Stimulated activated CD8-positive, alpha-beta memory T cell treated with anti-CD3 and anti-CD28 coated beads, Interleukin-12 subunit alpha, Interleukin-12 subunit beta, amount 100 ng/mL, for 24 hours (primary cell): ENCODE measurements around the gene UQCR11.

ENCODE experiments used
- DNase-seq: peaks from one replicate; pipeline ENCODE4 v3.0.0-alpha.2; 2020; ENCODE audit errors: extremely low read depth

Gene UQCR11

DNA sequence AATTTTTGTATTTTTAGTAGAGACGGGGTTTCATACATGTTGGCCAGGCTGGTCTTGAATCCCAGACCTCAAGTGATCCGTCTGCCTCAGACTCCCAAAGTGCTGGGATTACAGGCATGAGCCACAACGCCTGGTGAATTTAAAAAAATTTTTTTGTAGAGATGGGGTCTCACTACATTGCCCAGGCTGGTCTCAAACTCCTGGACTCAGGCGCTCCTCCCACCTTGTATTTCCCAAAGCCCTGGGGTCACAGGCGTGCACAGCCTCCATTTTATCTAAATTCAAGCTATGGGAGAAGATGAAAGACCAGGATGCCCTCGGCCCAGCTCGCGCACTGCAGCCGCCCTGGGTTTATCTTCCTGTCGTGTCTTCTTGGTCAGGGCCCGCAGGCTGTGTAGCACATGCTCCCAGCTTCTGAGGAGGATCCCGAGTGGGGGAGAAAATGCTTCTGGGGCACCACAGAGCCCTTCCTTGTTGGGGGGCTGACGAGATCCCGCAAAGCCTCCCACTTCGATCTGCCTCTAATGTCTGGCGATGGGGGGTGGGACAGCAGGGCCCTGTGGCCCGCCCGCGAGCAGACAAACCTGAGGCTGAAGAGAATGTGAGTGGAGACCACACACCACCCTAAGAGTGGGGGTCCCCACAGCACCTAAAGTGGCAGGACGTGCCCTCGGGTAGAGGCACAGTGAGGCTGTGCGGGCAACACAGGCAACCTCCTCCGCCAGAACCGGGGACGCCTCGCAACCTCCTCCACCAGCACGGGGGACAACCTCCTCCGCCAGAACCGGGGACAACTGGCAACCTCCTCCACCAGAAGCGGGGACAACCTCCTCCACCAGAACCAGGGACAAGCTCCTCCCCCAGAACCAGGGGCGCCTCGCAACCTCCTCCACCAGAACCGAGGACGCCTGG is 31.3 kb upstream of the UQCR11 start:
- no peak for DNase-seq

- no peak for DNase-seq
These were observed 29.6 kb upstream of the UQCR11 start for GRCh38 chr19:1634938-1635243.

GRCh38 chr19:1634242-1634937 is 29.1 kb upstream of the UQCR11 start:
- no peak for DNase-seq

- no peak for DNase-seq
These were observed 28.1 kb upstream of the UQCR11 start for GRCh38 chr19:1633269-1633826.

DNA sequence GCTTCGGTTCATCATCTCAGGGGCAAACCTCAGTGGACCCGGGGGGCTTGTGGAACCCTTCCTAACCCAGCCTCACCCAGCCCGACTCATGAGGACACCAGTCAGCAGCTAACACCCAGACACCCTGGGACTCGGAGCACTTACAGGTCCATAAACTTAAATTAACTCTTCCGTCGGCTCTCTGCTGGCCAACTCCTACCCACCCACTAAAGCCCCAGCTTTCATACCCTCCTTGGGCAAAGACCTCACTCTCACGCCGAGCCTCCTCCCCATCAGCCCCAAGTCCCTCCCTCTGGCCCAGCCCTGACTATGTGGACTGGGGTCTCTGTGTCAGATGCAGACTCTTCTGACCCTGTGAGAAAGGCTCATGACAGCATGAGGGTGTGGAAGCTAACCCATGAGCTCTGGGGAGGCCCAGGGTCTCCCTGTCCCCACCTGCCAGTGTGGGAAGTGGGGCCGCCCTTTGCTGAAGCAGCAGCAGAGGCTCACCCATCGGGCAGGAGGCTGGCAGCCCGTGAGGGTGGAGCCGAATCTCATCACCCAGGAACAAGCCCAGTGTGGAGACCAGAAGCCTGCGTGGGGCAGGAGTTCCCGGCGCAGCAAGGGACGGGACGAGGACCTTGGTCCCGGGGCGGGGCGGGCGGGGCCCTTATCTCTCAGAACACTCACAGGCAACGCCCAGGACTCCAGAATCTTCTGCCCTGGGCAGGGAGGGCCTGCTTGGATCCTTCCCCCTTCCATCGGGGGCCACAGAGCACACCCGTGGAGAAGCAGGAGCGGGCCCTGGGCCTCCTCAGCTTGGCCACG is 27.4 kb upstream of the UQCR11 start:
- DNase-seq = no peak

GRCh38 chr19:1631557-1632100 is 26.4 kb upstream of the UQCR11 start:
- no peak for DNase-seq

DNA sequence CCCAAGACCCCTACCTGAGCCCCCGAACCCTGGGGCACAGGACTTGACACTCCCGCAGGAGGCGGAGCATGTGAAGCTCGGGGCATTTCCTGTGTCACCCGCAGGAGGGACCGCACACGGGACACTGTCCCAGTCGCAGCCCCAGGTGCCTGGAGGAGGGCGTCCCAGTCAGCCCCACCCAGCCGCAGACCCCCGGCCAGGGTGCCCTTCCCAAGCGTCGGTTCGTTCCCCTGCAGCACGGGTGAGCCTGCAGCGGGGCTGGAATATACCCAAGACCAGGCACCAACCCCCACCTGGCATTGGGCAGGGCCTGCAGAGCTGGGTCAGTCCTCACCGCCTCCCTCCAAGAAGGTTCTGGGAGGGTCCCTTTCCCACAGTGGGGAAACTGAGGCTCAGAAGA is 25.5 kb upstream of the UQCR11 start:
- DNase-seq = no peak

GRCh38 chr19:1630012-1630411 is 24.8 kb upstream of the UQCR11 start:
- no peak for DNase-seq

- DNase-seq = no peak
These were observed 24.1 kb upstream of the UQCR11 start for GRCh38 chr19:1629256-1629808.

GRCh38 chr19:1627194-1627593 is 21.9 kb upstream of the UQCR11 start:
- DNase-seq = no peak

DNA sequence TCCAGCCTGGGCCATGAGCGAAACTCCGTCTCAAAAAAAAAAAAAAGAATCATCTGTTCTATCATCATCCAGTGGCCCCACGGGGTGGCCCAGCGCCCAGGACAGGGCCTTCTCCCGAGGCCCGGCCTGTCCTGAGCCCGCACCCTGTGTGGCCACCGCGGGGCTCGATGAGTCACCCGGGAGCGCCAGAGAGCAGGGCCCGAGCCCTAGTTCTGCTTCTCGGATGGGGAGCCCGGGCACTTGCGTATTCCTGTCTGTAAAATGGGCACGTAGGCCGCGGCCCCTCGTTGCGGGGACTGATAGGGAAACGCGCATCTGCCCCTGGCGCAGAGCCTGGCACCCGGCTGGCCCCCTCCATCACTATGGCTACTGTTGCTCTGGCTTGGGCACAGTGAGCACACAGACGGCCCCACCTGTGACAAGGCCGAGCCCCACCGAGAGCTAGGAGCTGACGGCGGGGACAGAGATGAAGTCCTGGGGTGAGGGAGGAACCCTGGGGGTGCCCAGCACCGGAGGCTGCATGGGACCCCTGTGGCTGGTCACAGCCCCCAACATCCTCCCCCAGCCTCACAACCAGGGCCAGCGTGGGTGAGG is 21.3 kb upstream of the UQCR11 start:
- no peak for DNase-seq

DNA sequence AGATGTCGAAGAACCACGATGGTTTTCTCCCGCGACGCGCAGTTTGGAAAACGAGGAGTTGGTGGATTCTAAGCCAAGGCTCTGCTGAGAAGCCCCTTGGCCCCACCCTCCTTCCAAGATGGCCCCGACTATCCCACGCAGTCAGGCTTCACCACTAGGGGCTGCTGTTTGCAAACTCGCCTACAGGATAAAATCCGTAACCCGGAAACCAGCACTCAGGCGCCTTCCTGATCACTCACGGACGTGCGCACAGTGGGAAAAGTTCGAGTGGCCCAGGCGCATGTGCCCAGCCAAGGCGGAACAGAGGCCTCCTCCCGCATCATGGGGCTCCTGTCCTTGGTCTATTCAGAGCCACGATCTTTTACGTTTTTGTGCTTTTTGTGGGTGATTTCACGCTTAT is 19.2 kb upstream of the UQCR11 start:
- no peak for DNase-seq

- no peak for DNase-seq
These were observed 17.3 kb upstream of the UQCR11 start for GRCh38 chr19:1622541-1622940.

DNA sequence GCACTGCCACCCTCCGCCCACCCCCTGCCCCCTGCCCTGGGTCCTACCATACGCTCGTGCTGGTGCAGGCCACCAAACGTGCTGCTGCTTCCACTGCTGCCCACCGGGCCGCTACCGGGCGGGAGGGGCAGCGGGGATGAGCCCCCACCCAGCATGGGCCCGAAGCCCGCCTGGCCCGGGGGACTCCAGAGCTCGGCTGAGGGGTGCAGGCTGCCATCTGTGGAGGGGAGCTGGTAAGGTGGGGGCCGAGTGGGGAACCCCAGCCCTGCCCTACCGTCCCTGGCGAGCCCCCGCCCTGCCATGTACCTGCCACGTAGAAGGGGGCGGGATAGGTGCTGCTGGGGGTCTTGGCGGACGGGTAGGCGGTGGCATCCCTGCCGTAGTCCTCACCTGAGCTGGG is 16.7 kb upstream of the UQCR11 start:
- DNase-seq = no peak

DNA sequence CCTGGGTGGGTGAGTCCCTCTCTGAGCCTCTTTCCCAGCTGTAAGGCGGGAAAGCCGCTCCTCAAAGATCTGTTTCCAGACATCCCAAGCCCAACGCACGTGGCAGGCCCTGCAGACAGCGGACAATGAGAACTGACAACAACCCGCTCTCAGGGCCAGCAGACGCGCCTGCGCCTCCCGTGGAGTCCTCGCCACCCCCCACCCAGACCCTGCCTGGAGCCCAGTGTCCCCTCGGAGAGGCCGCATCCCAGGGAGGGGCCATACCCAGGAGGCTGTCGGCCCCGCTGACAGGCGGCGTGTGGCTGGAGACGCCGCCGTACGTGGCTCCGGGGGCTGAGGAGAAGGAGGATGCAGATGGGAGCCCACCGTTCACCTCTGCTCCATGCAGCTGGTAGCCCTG is 16.3 kb upstream of the UQCR11 start:
- no peak for DNase-seq

- DNase-seq = no peak
These were observed 15.8 kb upstream of the UQCR11 start for GRCh38 chr19:1621021-1621420.

DNA sequence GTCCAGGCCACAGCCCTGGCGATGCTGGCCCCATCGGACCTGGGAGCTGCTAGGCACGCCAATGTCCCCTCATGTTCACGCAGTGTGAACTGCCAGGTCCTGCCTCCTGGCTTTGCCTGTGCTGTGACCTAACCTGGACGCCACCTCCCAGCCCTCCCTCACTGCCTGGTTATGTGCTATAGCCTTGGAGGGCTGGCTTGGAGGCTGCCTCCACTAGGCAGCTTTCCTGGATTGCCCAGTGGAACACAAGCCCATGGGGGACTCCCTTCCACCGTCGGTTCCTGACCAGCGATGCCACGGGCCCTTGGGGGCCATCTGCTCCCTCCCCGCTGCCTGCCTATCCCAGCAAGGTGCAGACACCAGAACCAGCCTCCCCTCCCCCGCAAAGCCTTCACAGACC is 15.2 kb upstream of the UQCR11 start:
- DNase-seq = no peak

DNA sequence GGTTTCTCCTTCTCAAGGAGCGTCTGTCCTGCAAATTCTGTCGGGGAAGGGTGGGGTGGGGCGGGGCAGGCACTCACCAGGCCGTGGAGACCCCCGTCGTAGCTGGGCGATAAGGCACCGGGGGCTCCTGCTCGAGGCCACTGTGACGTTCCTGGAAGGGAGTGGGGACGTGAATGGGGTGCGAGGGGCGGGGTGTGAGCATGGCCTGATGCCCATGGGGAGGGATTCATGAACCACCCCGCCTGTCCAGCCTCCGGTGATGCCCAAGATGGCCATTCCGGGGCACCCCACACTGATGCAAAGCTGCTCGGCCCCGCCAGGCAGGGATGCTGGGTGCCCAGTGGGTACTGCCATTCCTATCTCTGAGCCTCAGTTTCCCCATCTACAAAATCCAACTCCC is 14.4 kb upstream of the UQCR11 start:
- no peak for DNase-seq

DNA sequence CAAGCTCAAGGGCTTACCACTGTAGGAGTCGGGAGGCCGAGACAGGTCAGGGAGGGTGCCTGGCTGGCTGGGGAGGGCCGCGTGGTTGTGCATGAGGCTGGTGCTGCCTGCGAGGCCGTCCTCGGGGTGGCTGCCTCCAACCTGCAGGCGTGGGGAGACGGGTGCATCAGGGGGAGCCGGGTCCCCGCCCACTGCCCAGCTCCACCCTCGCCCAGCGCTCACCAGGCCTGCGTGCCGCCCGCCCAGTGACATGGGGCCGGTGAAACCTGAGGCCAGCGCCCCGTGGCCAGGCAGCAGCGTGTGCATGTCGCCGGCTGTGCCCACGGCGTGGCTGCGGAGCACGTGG is 13.8 kb upstream of the UQCR11 start:
- DNase-seq = no peak

- no peak for DNase-seq
These were observed 13.2 kb upstream of the UQCR11 start for GRCh38 chr19:1618157-1619093.
